Endothelial cell of umbilical vein (primary cell): ENCODE measurements around the gene TCTN2. TPM values are rescaled to one million over a fixed set of nuclear protein-coding genes. Genes with fewer than 3 reads are reported as not detected.

ENCODE experiments used
- BruUV-seq: library from RNA; stranded (reverse); fragments of 400-500 nt; replicated peaks from 2 replicates; lab custom pipeline; 2021; lab: Mats Ljungman, UMichigan
- CTCF ChIA-PET: fragments of 300-600, 350-600 bp; sonication (Branson Sonifier 250); formaldehyde crosslinking; loops from one replicate; lab custom pipeline; 2021; ENCODE audit warnings: antibody characterized with exemption, inconsistent platforms; lab: Charles Lee
- POLR2A ChIA-PET: fragments of 300-600, 350-600 bp; sonication (Branson Sonifier 250); formaldehyde crosslinking; loops from one replicate; lab custom pipeline; 2021; ENCODE audit warnings: antibody characterized with exemption, inconsistent platforms; lab: Charles Lee
- DNase-seq: peaks from one replicate; pipeline ENCODE4 v3.0.0-alpha.2; 2011; ENCODE audit warnings: low read depth, low spot score
- FAIRE-seq: peaks from 2 replicates; lab custom pipeline; 2011; peaks lifted over from hg19 to GRCh38; lab: Jason Lieb, UNC
- H2AFZ ChIP-seq: 2 replicates; pipeline ENCODE4 v1.6.0; 2012; ENCODE audit warnings: low read depth, low read length, control low read depth, inconsistent platforms
- H3K27ac ChIP-seq: 2 replicates; pipeline ENCODE4 v1.5.1; 2011; ENCODE audit warnings: low read depth, mild to moderate bottlenecking, control low read depth, low read length, moderate library complexity; ENCODE audit not compliant: insufficient read depth
- H3K27me3 ChIP-seq, 2 experiments: 2 replicates each; pipeline versions ENCODE4 v1.6.0 to v1.6.1; 2011; ENCODE audit warnings: low read length in 2 of 2, mixed read lengths in 1 of 2; ENCODE audit not compliant: control insufficient read depth in 2 of 2, insufficient read depth in 2 of 2
- H3K36me3 ChIP-seq, 2 experiments: 2 replicates in 1 of 2; 3 replicates in 1 of 2; pipeline ENCODE4 v1.5.1; 2011; ENCODE audit warnings: low read length in 2 of 2, mild to moderate bottlenecking in 1 of 2, moderate library complexity in 1 of 2; ENCODE audit not compliant: control insufficient read depth in 2 of 2, insufficient read depth in 2 of 2; ENCODE audit errors: extremely low read depth in 1 of 2
- H3K4me1 ChIP-seq: 3 replicates; pipeline ENCODE4 v1.5.1; 2011; ENCODE audit warnings: mild to moderate bottlenecking, low read length; ENCODE audit not compliant: control insufficient read depth, insufficient read depth; ENCODE audit errors: extremely low read depth
- H3K4me2 ChIP-seq: 2 replicates; pipeline ENCODE4 v1.6.1; 2011; ENCODE audit warnings: low read length, control low read depth, mixed read lengths; ENCODE audit not compliant: insufficient read depth
- H3K4me3 ChIP-seq, 3 experiments: fragments of 200-600 bp in 1 of 3; sonication (generic), shearing (Covaris generic) in 1 of 3; replicated peaks in 1 of 3; 2 replicates each; pipeline ENCODE4 v1.5.1; 2011 to 2016; ENCODE audit warnings: control low read depth in 3 of 3, low read length in 3 of 3, mild to moderate bottlenecking in 2 of 3, inconsistent platforms in 1 of 3, low read depth in 1 of 3, moderate library complexity in 1 of 3; ENCODE audit not compliant: insufficient read depth in 1 of 3
- H3K79me2 ChIP-seq: 2 replicates; pipeline ENCODE4 v1.6.0; 2012; ENCODE audit warnings: low read length, inconsistent platforms; ENCODE audit not compliant: control insufficient read depth, insufficient read depth
- H3K9ac ChIP-seq: replicated peaks from 2 replicates; pipeline ENCODE3; 2011; ENCODE audit warnings: low read length, control low read depth; ENCODE audit not compliant: insufficient read depth; ENCODE audit errors: extremely low read depth
- H3K9me1 ChIP-seq: replicated peaks from 3 replicates; pipeline ENCODE4 v1.6.0; 2011; ENCODE audit warnings: mild to moderate bottlenecking, low read length; ENCODE audit not compliant: control insufficient read depth, insufficient read depth; ENCODE audit errors: extremely low read depth
- H3K9me3 ChIP-seq: replicated peaks from 2 replicates; pipeline ENCODE4 v1.5.1; 2012; ENCODE audit warnings: low read length, inconsistent platforms; ENCODE audit not compliant: control insufficient read depth, insufficient read depth
- H4K20me1 ChIP-seq: replicated peaks from 2 replicates; pipeline ENCODE3; 2011; ENCODE audit warnings: mild to moderate bottlenecking, low read length; ENCODE audit not compliant: control insufficient read depth, insufficient read depth; ENCODE audit errors: extremely low read depth
- EZH2 ChIP-seq: IDR thresholded peaks from 2 replicates; pipeline ENCODE4 v1.6.1; 2012; ENCODE audit warnings: borderline replicate concordance, low read depth, mild to moderate bottlenecking, moderate library complexity, low read length, inconsistent platforms; ENCODE audit not compliant: severe bottlenecking
- FOS ChIP-seq: IDR thresholded peaks from 2 replicates; pipeline ENCODE4 v1.6.1; 2011; ENCODE audit warnings: mild to moderate bottlenecking, low read length, moderate library complexity, borderline replicate concordance; ENCODE audit not compliant: insufficient read depth
- GATA2 ChIP-seq: IDR thresholded peaks from 2 replicates; pipeline ENCODE4 v1.7.0; 2011; ENCODE audit warnings: low read depth, mild to moderate bottlenecking, moderate library complexity, mixed read lengths, low read length; ENCODE audit not compliant: insufficient read length, insufficient read depth
- JUN ChIP-seq: IDR thresholded peaks from 2 replicates; pipeline ENCODE4 v1.6.1; 2011; ENCODE audit warnings: borderline replicate concordance, low read depth; ENCODE audit not compliant: insufficient read length, insufficient read depth
- MYC ChIP-seq: IDR thresholded peaks from one replicate; pipeline ENCODE4 v1.6.1; 2011; ENCODE audit warnings: mild to moderate bottlenecking, low read depth, low read length
- POLR2A ChIP-seq: IDR thresholded peaks from 2 replicates; pipeline ENCODE4 v1.6.1; 2012; ENCODE audit warnings: low read depth, mild to moderate bottlenecking, control low read depth, low read length
- POLR2AphosphoS5 ChIP-seq: IDR thresholded peaks from 2 replicates; pipeline ENCODE4 v1.6.1; 2012; ENCODE audit warnings: low read depth, mild to moderate bottlenecking, control low read depth, low read length, moderate library complexity; ENCODE audit not compliant: insufficient read depth
- dilution Hi-C: fragments of 300-500 bp; cut with MboI; formaldehyde crosslinking; loops from one replicate; pipeline ENCODE4 v1.15.0; 2019; ENCODE audit warnings: low sequenced_read_pairs; ENCODE audit not compliant: extremely low pct_ligation_motif_present
- intact Hi-C: fragments of 100-400 bp; cut with micrococcal nuclease; formaldehyde crosslinking; loops from one replicate; pipeline ENCODE4 v1.10.0; 2022
- polyA plus RNA-seq, 4 experiments: library from polyadenylated mRNA; depleted of rRNA in 3 of 4; stranded (reverse) in 3 of 4; unstranded in 1 of 4; fragments of >200 nt; gene quantifications; 2 replicates each; pipeline versions ENCODE4 v1.2.1 to v1.2.3, GENCODE V29; 2011 to 2012; ENCODE audit warnings: missing spikeins in 1 of 4
- total RNA-seq: library from RNA; stranded (reverse); gene quantifications from 2 replicates; pipeline ENCODE4 v1.2.3, GENCODE V29; 2021
- TF ChIP-seq, protein P1 (sequence below): IDR thresholded peaks from 2 replicates; pipeline ENCODE4 v1.6.1; 2011; ENCODE audit not compliant: insufficient read depth, insufficient read length
- TF ChIP-seq, protein P2 (sequence below), 2 donors: IDR thresholded peaks; 1 replicate in 1 of 2; 2 replicates in 1 of 2; pipeline ENCODE4 v1.5.1; 2011; ENCODE audit warnings: low read length in 2 of 2, mild to moderate bottlenecking in 2 of 2, moderate library complexity in 2 of 2, control low read depth in 1 of 2, inconsistent platforms in 1 of 2, low read depth in 1 of 2; ENCODE audit not compliant: insufficient read depth in 1 of 2; ENCODE audit errors: extremely low read depth in 1 of 2

The TCTN2 gene
- total and polyA plus RNA-seq, 2 donors (not counting 3 experiments of a cell fraction or from before 2014, with no cell fraction given), result 11.2 to 16.7 TPM

DNA sequence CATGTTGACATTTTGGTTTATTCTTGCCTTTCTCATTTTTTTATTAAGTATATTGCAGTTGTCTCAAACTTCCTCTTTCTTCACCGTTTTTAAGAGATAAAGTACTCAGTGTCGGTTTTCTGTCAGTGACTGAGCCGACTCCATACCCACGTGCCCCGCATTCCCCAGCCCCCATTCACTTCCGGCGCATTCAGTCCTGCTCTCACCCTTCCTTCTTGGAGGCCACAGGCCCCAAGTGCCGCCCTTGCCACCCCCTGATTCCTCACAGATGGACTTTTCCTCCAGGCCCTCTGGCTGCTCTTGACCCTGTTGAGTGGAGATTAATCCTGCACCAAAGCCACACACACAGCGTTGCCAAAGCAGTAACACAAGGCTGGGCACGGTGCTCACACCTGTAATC is 72.1 kb downstream of the TCTN2 start:
- no peaks in the 10 kb centered on the region for H3K79me2 ChIP-seq
- no TSS peak for BruUV-seq
- intact Hi-C loops, result no loop called here
- no peak overlapping the region for H3K27ac ChIP-seq
- no peak overlapping the region for H3K4me3 ChIP-seq
- dilution Hi-C loops, result no loop called here
- no peak overlapping the region for H3K9ac ChIP-seq
- peaks cover 21 to 23% of the 10 kb centered on the region in 2 experiments for H3K36me3 ChIP-seq
- no peak for FAIRE-seq
- no peak overlapping the region for H2AFZ ChIP-seq
- ChIA-PET CTCF (no interaction called here), POLR2A (no interaction called here)
- H3K4me1 ChIP-seq, result no peaks in the 10 kb centered on the region
- H3K9me1 ChIP-seq, result no peaks in the 10 kb centered on the region
- no peak for DNase-seq
- no peak overlapping the region for H3K4me2 ChIP-seq
- H3K27me3 ChIP-seq, result no peaks in the 10 kb centered on the region
- TF ChIP-seq GATA2, result no peak
- TF ChIP-seq JUN, result no peak
- no peak for TF ChIP-seq POLR2A
- no peak for TF ChIP-seq POLR2AphosphoS5
- TF ChIP-seq, protein P1, sequence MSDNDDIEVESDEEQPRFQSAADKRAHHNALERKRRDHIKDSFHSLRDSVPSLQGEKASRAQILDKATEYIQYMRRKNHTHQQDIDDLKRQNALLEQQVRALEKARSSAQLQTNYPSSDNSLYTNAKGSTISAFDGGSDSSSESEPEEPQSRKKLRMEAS, result no peak
- TF ChIP-seq FOS, result no peak
- no peak for TF ChIP-seq MYC
- TF ChIP-seq, protein P2, sequence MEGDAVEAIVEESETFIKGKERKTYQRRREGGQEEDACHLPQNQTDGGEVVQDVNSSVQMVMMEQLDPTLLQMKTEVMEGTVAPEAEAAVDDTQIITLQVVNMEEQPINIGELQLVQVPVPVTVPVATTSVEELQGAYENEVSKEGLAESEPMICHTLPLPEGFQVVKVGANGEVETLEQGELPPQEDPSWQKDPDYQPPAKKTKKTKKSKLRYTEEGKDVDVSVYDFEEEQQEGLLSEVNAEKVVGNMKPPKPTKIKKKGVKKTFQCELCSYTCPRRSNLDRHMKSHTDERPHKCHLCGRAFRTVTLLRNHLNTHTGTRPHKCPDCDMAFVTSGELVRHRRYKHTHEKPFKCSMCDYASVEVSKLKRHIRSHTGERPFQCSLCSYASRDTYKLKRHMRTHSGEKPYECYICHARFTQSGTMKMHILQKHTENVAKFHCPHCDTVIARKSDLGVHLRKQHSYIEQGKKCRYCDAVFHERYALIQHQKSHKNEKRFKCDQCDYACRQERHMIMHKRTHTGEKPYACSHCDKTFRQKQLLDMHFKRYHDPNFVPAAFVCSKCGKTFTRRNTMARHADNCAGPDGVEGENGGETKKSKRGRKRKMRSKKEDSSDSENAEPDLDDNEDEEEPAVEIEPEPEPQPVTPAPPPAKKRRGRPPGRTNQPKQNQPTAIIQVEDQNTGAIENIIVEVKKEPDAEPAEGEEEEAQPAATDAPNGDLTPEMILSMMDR (IDR thresholded peaks at IDR 0.05; ENCODE audit: extremely low read depth in 1 of 2, insufficient read depth in 1 of 2, low read depth in 1 of 2, low read length in 2 of 2), result no peak
- TF ChIP-seq EZH2, result no peak
- H4K20me1 ChIP-seq, result no peaks in the 10 kb centered on the region
- no peaks in the 10 kb centered on the region for H3K9me3 ChIP-seq
